HG02885 (cell line): ENCODE measurements around the gene CFAP157.
A peak's percentile ranks its signal among the peaks of the same experiment; 100 is the strongest.

Source experiments
- ATAC-seq: cut with Tn5 transposase; IDR thresholded peaks from one replicate; pipeline ENCODE4 v1.9.1; 2021; ENCODE audit warnings: mild to moderate bottlenecking; ENCODE audit not compliant: unreplicated experiment, poor library complexity

Gene CFAP157

GRCh38 chr9:127714020-127714750 lies 7.4 kb downstream of the CFAP157 start:
- no peak for ATAC-seq

DNA sequence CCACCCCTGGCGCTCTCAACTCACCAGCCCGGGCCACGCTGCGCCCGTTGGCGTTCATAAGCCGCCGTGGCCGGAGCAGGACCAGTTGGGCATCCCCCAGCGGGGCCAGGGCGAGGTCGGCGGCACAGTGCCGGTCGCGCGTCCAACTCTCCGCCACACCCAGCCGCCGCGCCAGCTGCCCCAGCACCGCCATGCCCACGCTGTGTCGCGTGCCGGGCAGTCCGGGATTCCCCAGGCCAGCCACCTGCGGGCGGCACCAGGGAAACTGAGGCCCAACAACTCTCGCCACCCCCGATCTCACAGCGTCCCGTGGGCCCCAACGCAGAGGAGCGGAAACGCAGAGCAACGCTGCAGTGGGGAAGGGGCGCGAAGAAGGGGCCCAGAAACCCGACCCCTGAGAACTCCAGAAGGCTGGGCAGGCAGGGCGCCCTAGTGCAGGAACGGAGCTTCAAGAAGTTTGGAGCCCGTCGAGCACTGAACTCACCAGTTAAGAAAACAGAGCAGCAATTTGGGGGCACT lies 8.2 kb downstream of the CFAP157 start:
- ATAC-seq = no peak

DNA sequence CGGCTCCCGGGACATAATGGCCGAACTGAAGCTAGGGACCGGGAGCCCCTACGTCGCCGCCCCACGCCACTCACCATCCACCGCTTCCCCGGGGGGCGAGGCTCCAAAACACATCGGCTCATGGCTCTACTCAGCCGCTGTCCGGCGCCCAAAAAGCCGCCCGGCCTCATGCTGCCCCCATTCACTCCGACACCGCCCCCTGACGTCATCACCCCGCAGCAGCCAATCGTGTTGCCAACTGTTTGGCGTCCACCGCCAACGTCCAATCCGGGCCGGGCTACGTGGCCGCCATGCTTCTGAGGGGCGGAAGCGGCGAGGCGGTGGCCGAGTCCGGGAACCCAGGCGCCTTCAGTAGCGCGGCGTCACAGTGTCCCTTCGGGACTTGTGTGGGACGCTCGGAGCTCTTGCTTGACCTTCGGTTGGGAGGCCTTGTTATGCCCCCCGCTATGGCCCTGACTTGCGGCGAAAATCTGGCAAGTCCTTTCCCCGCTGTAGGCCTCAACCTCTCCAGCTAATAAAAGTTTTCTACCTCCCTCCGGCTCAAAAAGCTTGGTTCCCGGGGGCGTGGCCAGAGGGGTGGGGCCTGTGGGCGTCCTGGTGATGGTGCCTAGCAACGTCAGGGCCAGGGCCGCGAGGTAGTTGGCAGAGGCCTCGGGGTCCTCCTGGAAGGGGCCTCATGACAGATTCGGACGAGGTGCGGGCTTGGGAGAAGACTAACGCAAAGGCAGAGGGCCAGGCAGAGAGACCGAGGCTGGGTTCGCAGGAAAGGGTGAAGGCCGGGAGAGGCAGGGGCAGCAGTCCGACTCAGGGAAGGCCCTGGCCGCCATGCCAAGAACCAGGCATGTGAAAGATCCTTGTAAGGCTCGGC lies 8.9 kb downstream of the CFAP157 start, which contains the start of the genes PTRH1 and TTC16:
PTRH1 (minus strand) TSS at position 194 of the 868 bp plus-strand sequence; CDS start at position 170, 24 bp downstream.
TTC16 (plus strand) TSS at position 610 of the 868 bp plus-strand sequence; CDS start at position 677, 67 bp downstream.
- peak; percentile 93 for ATAC-seq

DNA sequence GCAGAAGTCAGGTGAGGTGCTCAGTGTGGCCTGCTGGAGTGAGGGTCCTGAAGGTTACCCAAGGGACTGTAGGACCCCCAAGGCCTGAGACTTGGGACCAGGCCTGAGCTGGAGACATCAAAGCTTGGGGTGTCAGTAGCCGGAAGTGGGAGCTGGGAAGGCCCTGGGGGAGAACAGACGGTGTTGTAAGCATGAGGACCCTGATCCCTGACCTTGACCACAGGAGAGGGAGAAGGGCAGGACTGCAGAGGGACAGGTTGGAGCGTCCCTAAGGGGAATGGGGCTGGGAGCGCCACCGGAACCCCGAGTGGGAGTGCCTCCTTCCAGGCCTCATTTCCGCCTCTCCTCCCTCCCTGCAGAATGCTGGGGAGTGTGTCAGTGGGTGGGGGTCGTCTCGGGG lies 9.6 kb downstream of the CFAP157 start:
- ATAC-seq = no peak

- ATAC-seq = no peak
Observed at GRCh38 chr9:127717766-127718165, 11.0 kb downstream of the CFAP157 start.

DNA sequence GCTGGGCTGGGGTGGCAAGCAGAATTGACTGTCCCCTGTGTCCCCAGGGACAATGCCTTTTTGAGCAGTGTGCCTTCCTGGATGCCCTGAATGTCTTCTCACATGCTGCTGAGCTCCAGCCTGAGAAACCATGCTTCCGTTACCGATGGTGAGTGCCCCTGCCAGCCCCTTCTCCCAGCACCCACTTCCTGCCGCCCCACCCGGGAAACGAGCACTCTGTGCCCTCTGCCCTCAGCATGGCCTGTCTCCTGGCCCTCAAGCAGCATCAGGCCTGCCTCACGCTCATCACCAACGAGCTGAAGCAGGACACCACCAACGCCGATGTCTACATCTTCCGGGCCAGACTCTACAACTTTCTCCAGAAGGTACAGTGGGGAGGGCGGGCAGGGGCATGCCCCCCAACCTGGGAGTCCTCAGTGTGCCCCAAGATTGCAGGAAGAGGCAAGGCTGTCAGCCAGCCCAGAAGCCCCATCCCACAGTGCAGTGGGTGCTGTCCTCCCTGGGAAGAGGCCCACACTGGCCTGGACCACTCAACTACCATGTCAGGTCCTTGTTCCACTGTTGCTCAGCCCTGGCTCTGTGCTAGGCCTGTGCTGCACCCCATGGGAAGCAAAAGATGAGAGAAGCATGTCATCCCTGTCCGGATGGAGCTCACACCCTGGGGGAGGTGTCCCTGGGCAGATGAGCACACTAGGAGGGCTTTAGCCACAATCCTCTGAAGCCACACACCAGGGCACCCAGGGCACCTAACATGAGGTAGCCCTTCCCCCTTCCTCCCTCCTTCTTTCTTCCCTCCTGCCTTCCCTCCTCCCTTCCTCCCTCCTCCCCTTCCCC lies 13.5 kb downstream of the CFAP157 start:
- no peak for ATAC-seq

DNA sequence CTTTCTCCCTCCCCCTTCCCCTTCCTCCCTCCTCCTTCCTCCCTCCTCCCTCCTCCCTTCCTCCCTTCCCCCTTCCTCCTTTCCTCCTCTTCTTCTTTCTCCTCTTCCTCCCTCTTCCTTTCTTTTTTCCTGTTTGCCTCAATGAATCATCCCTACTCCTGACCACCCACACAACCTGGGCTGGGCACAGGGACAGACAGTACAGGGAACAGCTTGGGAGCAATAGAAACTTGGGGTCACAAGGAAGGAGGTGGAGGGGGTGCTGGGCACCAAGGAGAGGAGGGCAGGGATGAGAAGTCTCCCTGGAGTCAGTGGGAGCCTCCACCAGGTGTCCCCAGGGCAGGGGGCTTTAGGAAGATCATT lies 14.1 kb downstream of the CFAP157 start:
- ATAC-seq = no peak

DNA sequence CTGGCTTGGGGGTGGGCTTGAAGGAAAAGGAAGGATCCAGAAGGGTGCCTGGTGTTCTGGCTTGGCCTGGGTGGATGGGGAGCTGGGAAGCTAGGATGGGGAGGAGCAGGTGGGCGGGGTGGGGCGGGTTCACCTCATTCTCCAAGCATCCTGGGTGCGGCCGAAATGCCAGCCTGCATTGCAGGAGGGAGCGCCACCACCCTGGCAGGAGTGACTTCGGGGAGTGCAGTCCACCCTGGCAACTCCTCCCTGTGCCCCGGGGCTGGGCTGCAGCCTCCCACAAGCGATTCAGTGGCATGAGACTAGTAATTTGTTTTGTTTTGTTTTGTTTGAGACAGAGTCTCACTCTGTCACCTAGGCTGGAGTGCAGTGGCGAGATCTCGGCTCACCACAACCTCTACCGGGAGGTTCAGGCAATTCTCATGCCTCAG lies 14.6 kb downstream of the CFAP157 start:
- no peak for ATAC-seq

DNA sequence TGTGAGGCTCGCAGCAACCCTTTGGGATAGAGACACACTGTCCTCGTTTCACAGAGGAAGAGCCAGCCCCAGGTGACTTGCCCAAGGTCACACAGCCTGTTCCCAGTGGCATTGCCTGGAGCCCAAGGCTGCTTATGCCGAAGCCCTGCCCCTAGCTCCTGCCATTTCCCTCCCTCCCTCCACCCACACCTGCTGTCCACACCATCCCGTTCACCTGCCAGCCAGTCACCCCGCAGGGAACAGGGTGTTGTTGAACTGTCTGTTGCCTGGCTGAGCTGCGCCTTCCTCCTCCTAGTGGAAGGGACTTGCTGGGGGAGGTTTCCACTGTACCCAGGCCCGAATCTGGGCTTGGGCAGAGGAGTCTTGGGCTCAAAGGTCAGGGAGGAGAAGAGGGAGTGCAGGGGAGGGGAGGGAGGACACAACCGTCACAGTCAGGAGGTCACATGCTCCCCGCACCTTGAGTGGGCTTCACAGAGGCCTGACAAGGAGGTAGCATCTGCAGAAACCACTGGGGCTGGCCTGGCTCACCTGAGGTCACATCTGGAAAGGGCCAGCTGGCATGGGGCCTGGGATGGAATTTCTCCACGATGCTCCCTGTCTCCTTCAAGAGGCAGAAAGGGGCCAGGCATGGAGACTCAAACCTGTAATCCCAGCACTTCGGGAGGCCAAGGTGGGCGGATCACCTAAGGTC lies 15.4 kb downstream of the CFAP157 start:
- ATAC-seq = no peak

DNA sequence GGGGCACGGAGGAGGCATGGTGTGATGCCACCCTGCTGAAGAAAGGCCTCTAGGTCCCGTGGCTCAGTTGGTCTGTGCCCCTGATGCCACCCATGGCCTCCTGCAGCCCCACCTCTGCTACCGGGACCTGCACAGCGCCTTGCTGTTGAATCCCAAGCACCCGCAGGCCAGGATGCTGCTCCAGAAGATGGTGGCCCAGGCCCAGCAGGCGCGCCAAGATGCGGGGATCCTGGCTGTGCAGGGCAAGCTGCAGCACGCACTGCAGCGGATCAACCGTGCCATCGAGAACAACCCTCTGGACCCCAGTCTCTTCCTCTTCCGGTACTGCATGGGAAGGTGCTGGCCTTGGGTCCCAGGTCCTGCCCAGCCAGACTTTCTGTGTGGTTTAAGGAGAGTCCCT lies 16.2 kb downstream of the CFAP157 start:
- ATAC-seq = no peak

DNA sequence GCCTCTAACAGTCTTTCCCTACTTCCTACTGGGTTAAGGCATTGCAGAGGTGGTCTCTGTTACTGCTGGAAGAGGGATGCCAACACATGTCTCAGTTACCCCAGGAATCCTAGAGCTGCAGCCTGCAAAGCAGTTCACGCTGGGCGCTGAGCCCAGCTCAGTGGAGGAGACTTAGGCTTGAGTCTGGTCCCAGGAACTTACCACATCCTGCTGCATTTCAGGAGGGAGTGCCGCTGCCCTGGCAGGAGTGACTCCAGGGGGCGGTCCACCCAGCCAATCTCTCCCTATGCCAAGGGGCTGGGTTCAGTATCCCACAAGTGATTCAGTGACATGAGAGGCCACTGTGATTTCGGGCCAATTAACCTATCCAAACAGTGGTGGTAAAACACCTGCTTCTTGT lies 16.7 kb downstream of the CFAP157 start:
- no peak for ATAC-seq

DNA sequence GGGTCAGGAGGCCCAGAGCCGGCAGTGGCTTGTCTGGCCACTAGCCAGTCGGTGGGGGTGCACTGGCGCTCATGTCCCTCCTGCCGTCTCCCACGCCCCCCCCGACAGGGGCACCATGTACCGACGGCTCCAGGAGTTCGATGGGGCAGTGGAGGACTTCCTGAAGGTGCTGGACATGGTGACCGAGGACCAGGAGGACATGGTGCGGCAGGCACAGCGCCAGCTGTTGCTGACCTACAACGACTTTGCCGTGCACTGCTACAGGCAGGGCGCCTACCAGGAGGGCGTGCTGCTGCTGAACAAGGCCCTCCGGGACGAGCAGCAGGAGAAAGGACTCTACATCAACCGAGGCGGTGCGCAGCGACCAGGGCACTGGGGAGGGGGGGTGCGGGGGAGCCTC lies 17.2 kb downstream of the CFAP157 start:
- no peak for ATAC-seq

DNA sequence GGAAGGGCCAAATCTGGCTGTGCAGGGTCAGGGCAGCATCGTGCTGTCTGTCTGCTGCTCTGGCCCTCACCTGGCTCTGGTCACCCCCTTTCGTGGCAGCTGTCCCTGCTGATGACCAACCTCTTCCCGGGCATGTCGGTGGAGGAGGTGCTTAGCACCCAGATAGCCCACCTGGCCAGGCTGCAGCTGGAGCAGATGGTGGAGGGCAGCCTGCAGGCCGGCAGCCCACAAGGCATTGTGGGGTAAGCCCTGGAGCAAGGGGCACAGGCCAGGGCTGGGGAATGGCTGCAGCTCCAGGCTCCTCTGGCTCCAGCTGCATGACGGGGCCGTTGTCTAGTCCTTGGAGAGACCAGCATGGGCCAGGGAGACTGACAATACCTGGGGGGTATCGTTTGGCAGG lies 20.1 kb downstream of the CFAP157 start:
- ATAC-seq = no peak

DNA sequence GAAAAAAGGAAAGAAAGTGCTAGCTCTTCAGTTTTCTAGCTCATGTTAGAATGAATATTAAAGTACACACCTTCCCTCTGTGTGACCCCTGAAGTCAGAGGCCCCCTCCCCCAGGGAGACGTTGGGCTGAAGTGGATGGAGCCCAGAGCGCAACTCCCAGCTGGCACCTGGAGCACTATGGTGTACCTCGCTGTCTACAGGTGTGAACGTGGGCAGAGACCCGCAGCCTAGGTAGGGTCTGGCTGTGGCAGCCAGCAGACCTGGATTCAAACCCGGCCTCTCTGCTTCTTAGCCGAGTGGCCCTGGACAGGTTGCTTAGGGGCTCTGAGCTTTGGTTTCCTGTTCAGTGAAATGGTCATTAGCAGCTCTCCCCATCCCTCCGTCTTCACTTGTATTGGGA lies 22.0 kb downstream of the CFAP157 start:
- no peak for ATAC-seq

- ATAC-seq = no peak
Observed at GRCh38 chr9:127729522-127730256, 22.9 kb downstream of the CFAP157 start.

DNA sequence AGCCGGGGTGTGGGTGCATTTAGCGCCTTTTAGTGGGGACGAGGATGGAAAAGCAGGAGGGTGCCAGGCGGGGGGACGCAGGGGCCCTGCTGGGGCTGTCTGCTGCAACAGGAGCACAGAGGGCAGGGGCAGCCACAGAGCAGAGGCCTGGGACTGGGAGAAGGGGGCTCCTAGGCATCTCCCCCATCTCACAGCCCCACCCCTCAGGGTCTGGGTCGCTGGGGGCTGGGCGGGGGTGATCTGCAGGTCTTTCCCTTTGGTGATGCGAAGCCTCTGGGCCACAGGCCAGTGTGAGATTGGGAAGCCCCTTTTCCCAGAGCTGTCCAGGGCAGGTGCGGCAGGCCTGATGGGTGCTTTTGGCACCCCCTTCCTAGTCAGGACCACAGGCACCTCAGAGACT lies 23.5 kb downstream of the CFAP157 start:
- ATAC-seq = no peak

DNA sequence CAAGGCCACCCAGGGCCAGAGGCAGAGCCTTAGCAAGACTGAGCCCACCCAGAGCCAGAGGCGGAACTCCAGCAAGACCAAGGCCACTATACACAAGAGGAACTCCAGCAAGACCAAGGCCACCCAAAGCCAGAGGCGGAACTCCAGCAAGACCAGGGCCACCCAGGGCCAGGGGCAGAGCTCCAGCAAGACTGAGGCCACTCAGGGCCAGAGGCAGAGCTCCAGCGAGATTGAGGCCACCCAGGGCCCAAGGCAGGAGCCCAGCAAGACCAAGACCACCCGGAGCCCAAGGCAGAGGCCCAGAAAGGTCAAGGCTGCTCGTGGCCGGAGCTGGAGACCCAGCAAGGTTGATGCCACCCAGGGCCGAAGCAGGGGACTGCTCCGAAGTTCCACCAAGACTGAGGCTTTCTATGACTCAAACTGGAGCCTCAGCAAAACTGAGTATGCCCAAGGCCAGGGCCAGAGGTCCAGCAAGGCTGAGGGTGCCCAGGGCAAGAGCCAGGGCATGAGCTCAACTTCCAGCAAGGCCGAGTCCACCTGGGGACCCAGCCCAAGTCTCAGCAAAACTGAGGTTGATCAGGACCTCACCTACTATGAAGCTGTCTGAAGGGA lies 24.1 kb downstream of the CFAP157 start:
- no peak for ATAC-seq

- no peak for ATAC-seq
Observed at GRCh38 chr9:127731938-127732337, 25.1 kb downstream of the CFAP157 start.

DNA sequence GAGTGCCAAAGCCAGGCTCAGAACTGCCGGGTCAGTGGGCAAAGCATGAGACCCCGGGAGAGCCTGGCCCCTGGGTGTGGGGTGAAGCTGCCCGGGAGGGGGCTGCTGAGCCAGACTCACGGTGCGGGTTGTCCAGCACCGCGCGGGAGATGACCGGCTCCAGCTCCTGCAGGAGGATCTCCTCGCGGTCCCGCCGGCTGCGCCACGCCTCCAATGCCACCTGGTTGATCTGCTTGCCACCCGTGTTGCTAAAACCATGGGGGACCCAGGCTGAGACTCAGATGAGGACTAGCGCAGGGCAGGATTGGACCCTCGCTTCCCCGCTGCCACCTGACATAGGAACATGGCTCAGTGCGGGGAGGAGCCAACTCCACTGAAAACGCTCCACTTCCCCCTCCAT lies 25.7 kb downstream of the CFAP157 start:
- ATAC-seq = no peak
